Activated naive CD4-positive, alpha-beta T cell treated with anti-CD3 and anti-CD28 coated beads, Interleukin-2, amount 10 ng/mL, durations not matched to agents 7 days and 5 days (primary cell): ENCODE results near the gene RNF126.
A peak's percentile ranks its signal among the peaks of the same experiment; 100 is the strongest.
"Not testable (repeated sequence)": the region's sequence is repeated elsewhere in the genome, so short reads cannot be mapped to it uniquely, and the experiment has no call there.

ENCODE experiments used
- CTCF ChIA-PET: fragments of 350-600 bp; sonication (Branson Sonifier 250); formaldehyde crosslinking; loops from one replicate; lab custom pipeline; 2021; ENCODE audit warnings: antibody characterized with exemption; lab: Charles Lee
- DNase-seq: peaks from one replicate; pipeline ENCODE4 v3.0.0-alpha.2; 2020
- H3K27ac Mint-ChIP-seq: one replicate; pipeline ENCODE4 v1.8.0; 2021; ENCODE audit warnings: mild to moderate bottlenecking, moderate library complexity, mixed read lengths
- H3K27me3 Mint-ChIP-seq: one replicate; pipeline ENCODE4 v1.8.0; 2021; ENCODE audit warnings: mild to moderate bottlenecking, mixed read lengths
- H3K36me3 Mint-ChIP-seq: one replicate; pipeline ENCODE4 v1.8.0; 2021; ENCODE audit warnings: mixed read lengths
- H3K4me1 Mint-ChIP-seq: one replicate; pipeline ENCODE4 v1.8.0; 2021; ENCODE audit warnings: mixed read lengths
- H3K4me3 Mint-ChIP-seq: one replicate; pipeline ENCODE4 v1.8.0; 2021; ENCODE audit warnings: mild to moderate bottlenecking, moderate library complexity, mixed read lengths
- H3K9me3 Mint-ChIP-seq: one replicate; pipeline ENCODE4 v1.8.0; 2021; ENCODE audit warnings: mixed read lengths

RNF126 gene

GRCh38 chr19:678791-679388 lies 15.9 kb upstream of the RNF126 start:
- peaks cover 12% of the 10 kb centered on the region for H3K4me1 Mint-ChIP-seq
- no peak for DNase-seq
- H3K9me3 Mint-ChIP-seq: no peaks in the 10 kb centered on the region
- peaks cover 56% of the 10 kb centered on the region for H3K27me3 Mint-ChIP-seq
- no peaks in the 10 kb centered on the region for H3K36me3 Mint-ChIP-seq
- peak overlapping the region; percentile 72 for H3K4me3 Mint-ChIP-seq
- CTCF ChIA-PET: interaction anchor here (0.7 to 0.8 kb wide), 2 partner anchors 20 to 95 kb away, joined by 3 read pairs; no protein-coding TSS in a partner anchor
- no peak overlapping the region for H3K27ac Mint-ChIP-seq

GRCh38 chr19:677601-678436 lies 14.8 kb upstream of the RNF126 start:
- H3K27me3 Mint-ChIP-seq: peaks cover 66% of the 10 kb centered on the region
- H3K27ac Mint-ChIP-seq: no peak overlapping the region
- CTCF ChIA-PET: no interaction called here
- H3K36me3 Mint-ChIP-seq: no peaks in the 10 kb centered on the region
- no peak for DNase-seq
- H3K4me3 Mint-ChIP-seq: peak overlapping the region; percentile 21
- peaks cover 12% of the 10 kb centered on the region for H3K4me1 Mint-ChIP-seq
- H3K9me3 Mint-ChIP-seq: no peaks in the 10 kb centered on the region

DNA sequence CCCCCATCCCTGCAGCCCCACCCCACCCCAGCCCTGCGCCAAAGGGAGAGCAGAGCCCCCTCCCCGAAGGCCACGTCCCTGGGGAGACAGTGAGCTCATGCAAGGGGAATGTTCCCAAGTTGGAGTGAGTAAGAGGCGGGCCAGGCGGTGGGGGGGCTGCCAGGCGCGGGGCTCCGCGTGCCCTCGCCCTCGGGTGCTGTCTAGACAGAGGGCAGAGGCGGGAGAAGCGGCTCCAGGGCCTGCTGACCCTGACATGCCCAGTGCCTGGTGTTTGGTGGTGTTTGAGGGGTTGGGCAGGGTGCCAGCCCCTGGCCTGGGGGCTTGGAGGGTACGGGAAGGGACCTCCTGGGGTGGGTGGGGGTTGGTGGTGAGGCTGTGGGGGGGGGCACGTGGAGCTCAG lies 14.2 kb upstream of the RNF126 start:
- DNase-seq: no peak
- CTCF ChIA-PET: no interaction called here
- H3K27me3 Mint-ChIP-seq: peaks cover 72% of the 10 kb centered on the region
- no peak overlapping the region for H3K27ac Mint-ChIP-seq
- H3K36me3 Mint-ChIP-seq: no peaks in the 10 kb centered on the region
- H3K4me1 Mint-ChIP-seq: peaks cover 12% of the 10 kb centered on the region
- no peaks in the 10 kb centered on the region for H3K9me3 Mint-ChIP-seq
- no peak overlapping the region for H3K4me3 Mint-ChIP-seq

- CTCF ChIA-PET: no interaction called here
- no peak within 1 kb of the TSS for H3K27ac Mint-ChIP-seq
- no peaks in the 10 kb centered on the region for H3K36me3 Mint-ChIP-seq
- DNase-seq: no peak
- H3K4me1 Mint-ChIP-seq: peaks cover 12% of the 10 kb centered on the region
- H3K9me3 Mint-ChIP-seq: no peaks in the 10 kb centered on the region
- H3K27me3 Mint-ChIP-seq: peaks cover 74% of the 10 kb centered on the region
- H3K4me3 Mint-ChIP-seq: no peak within 1 kb of the TSS
Measured at GRCh38 chr19:676339-677105, 13.5 kb upstream of the RNF126 start, which contains the start of gene FSTL3. Gene FSTL3, plus strand, starts transcription at chr19:676392. Its CDS starts 32 bp downstream, at chr19:676424.

DNA sequence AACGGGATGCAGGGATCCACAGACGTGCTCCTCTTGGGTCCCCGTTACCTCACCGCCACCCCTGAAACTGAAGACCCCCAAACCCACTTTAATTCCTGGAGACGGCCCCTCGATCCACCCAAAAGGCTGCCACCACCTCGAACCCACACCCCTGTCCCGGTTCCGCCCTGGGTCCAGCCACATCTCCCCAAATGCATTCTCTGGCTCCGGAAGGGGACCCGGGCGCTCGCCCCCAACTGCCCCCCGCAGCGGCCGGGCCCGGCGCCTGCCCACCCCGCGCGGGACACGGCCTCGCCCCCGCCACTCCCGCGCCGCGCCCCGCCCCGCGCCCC lies 13.0 kb upstream of the RNF126 start:
- CTCF ChIA-PET: no interaction called here
- DNase-seq: no peak
- Mint-ChIP-seq H3K4me1 (peaks cover 12% of the 10 kb centered on the region), H3K36me3 (no peaks in the 10 kb centered on the region), H3K27ac (no peak overlapping the region), H3K4me3 (no peak overlapping the region), H3K9me3 (no peaks in the 10 kb centered on the region), H3K27me3 (peaks cover 79% of the 10 kb centered on the region)

DNA sequence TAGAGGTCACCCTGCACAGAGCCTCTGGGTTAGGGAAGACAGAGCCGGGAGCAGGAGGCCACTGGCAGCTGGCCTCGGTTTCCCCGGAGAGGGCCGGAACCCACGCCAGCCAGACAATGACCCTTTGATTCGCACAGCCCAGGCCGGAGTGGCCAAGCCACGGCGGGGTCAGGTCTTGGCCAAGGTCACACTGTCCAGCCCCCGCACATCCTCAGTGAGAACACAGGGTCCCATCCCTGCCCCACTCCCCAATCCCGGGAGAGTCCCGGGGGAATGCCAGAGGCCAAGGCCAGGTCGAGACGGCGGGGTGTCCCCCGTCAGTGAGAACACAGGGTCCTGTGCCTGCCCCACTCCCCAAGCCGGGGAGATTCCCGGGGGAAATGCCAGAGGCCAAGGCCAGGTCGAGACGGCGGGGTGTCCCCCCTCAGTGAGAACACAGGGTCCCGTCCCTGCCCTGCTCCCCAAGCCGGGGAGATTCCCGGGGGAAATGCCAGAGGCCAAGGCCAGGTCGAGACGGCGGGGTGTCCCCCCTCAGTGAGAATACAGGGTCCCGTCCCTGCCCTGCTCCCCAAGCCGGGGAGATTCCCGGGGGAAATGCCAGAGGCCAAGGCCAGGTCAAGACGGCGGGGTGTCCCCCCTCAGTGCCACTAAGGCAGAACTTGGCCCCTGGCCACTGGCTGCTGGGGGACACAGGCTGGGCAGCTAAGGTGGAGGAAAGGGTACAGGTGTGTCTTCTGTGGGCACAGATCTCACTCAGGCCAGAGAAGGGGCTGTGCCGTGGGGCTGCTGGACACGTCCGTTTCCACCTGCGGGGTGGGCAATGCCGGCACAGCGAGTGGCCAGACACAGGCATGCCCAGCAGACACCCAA lies 11.5 kb upstream of the RNF126 start:
- no peak for DNase-seq
- no peaks in the 10 kb centered on the region for H3K36me3 Mint-ChIP-seq
- no peak overlapping the region for H3K27ac Mint-ChIP-seq
- CTCF ChIA-PET: no interaction called here
- H3K4me1 Mint-ChIP-seq: peaks cover 12% of the 10 kb centered on the region
- H3K9me3 Mint-ChIP-seq: no peaks in the 10 kb centered on the region
- H3K27me3 Mint-ChIP-seq: peaks cover 94% of the 10 kb centered on the region
- no peak overlapping the region for H3K4me3 Mint-ChIP-seq

GRCh38 chr19:670609-671075 lies 7.6 kb upstream of the RNF126 start:
- Mint-ChIP-seq H3K27ac (no peak overlapping the region), H3K9me3 (no peaks in the 10 kb centered on the region), H3K27me3 (peaks cover 83% of the 10 kb centered on the region), H3K4me1 (peaks cover 6% of the 10 kb centered on the region), H3K4me3 (no peak overlapping the region), H3K36me3 (no peaks in the 10 kb centered on the region)
- peak; percentile 37 for DNase-seq
- CTCF ChIA-PET: interaction anchor here (1.0 kb wide), 1 partner anchor 63 kb away, joined by 3 read pairs; no protein-coding TSS in a partner anchor

DNA sequence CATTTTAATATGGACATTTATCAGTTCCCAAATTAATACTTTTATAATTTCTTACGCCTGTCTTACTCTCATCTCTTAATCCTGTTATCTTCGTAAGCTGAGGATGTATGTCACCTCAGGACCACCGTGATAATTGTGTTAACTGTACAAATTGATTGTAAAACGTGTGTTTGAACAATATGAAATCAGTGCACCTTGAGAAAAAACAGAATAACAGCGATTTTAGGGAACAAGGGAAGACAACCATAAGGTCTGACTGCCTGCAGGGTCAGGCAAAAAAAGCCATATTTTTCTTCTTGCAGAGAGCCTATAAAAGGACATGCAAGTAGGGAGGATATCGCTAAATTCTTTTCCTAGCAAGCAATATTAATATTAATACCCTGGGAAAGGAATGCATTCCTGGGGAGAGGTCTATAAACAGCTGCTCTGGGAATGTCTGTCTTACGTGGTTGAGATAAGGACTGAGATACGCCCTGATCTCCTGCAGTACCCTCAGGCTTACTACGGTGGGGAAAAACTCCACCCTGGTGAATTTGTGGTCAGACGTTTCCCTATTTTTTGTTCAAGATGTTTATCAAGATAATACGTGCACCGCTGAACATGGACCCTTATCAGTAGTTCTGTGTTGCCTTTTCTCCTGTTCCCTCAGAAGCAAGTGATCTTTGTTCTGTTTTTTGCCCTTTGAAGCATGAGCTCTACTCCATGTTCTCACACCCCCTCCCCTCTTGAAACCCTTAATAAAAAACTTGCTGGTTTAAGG lies 5.8 kb upstream of the RNF126 start:
- H3K4me3 Mint-ChIP-seq, H3K36me3 Mint-ChIP-seq, CTCF ChIA-PET, H3K9me3 Mint-ChIP-seq, H3K27ac Mint-ChIP-seq, DNase-seq: not testable (repeated sequence)
- Mint-ChIP-seq H3K4me1 (peaks cover 15% of the 10 kb centered on the region), H3K27me3 (peaks cover 69% of the 10 kb centered on the region)

- H3K27me3 Mint-ChIP-seq: peaks cover 52% of the 10 kb centered on the region
- H3K4me1 Mint-ChIP-seq: peaks cover 20% of the 10 kb centered on the region
- not testable (repeated sequence) for H3K27ac Mint-ChIP-seq, H3K9me3 Mint-ChIP-seq, H3K4me3 Mint-ChIP-seq, H3K36me3 Mint-ChIP-seq, DNase-seq
- CTCF ChIA-PET: interaction anchor here (2.1 kb wide), 1 partner anchor 71 kb away, joined by 6 read pairs; no protein-coding TSS in a partner anchor
Measured at GRCh38 chr19:666985-667573, 4.1 kb upstream of the RNF126 start.

GRCh38 chr19:664913-665443 lies 2.0 kb upstream of the RNF126 start:
- H3K27ac Mint-ChIP-seq: peak overlapping the region; percentile 67
- peaks cover 29% of the 10 kb centered on the region for H3K4me1 Mint-ChIP-seq

GRCh38 chr19:663682-664117 lies 686 bp upstream of the RNF126 start:
- Mint-ChIP-seq H3K27ac (peak overlapping the region; percentile 83), H3K4me3 (peak overlapping the region; percentile 69), H3K27me3 (peaks cover 23% of the 10 kb centered on the region), H3K4me1 (peaks cover 38% of the 10 kb centered on the region), H3K36me3 (peaks cover 15% of the 10 kb centered on the region), H3K9me3 (no peaks in the 10 kb centered on the region)
- CTCF ChIA-PET: interaction anchor here (1.2 to 2.2 kb wide), 4 partner anchors 16 to 74 kb away, joined by 3 to 9 read pairs (median 5); no protein-coding TSS in a partner anchor
- DNase-seq: no peak

More at GRCh38 chr19:664913-665443, 2.0 kb upstream of the RNF126 start:
- Mint-ChIP-seq H3K9me3 (no peaks in the 10 kb centered on the region), H3K27me3 (peaks cover 36% of the 10 kb centered on the region), H3K4me3 (peak overlapping the region; percentile 41), H3K36me3 (peaks cover 12% of the 10 kb centered on the region)
- DNase-seq: peak; percentile 88
- CTCF ChIA-PET: interaction anchor here (2.1 kb wide), 1 partner anchor 73 kb away, joined by 6 read pairs; no protein-coding TSS in a partner anchor
